Measurements from ENCODE around the gene GALNTL6.

DNA sequence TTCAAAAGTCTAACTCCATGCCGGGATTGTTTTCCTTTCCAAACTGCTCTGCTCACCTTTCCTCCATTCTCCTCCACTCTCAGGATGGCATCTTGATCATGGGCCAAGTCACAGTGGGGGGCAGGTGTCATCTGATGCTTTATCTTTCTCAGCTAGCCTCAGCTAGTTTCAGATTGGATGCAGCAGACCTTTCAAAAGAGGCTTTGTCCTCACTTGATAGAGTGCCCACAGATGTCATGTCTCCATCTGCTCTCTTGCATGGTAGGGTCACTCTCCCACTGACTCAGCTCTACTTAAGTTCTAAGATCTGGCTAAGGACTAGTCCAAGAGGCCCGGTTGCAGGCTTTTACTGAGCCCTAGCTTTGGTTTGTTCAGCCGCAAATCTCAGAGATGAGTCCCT is 1013.7 kb downstream of the GALNTL6 start:
- TF ChIP-seq CTCF (IDR thresholded peaks at IDR 0.05; ENCODE audit: insufficient read depth, low read length) (no peak), REST (IDR thresholded peaks at IDR 0.05; ENCODE audit: insufficient replicate concordance, low read depth) (no peak), GABPA (IDR thresholded peaks at IDR 0.05; ENCODE audit: low read depth) (no peak), SPI1 (IDR thresholded peaks at IDR 0.05; ENCODE audit: borderline replicate concordance, low read depth) (no peak)

Data from HL-60 (cell line).